DOHH2 (cell line): ENCODE measurements around the gene HP.

Experiments used
- EZH2phosphoT487 ChIP-seq: fragments of 200-600 bp; sonication (generic); IDR thresholded peaks from 2 replicates; pipeline ENCODE4 v1.6.1; 2017; ENCODE audit warnings: borderline replicate concordance, mild to moderate bottlenecking, antibody characterized with exemption, low read length, moderate library complexity, mixed read lengths
- TF ChIP-seq, protein P1 (sequence below): fragments of 200-600 bp; sonication (generic); IDR thresholded peaks from one replicate; pipeline ENCODE4 v1.5.1; 2014; ENCODE audit warnings: antibody characterized with exemption, mild to moderate bottlenecking, low read depth, low read length; ENCODE audit not compliant: poor library complexity, severe bottlenecking

DNA sequence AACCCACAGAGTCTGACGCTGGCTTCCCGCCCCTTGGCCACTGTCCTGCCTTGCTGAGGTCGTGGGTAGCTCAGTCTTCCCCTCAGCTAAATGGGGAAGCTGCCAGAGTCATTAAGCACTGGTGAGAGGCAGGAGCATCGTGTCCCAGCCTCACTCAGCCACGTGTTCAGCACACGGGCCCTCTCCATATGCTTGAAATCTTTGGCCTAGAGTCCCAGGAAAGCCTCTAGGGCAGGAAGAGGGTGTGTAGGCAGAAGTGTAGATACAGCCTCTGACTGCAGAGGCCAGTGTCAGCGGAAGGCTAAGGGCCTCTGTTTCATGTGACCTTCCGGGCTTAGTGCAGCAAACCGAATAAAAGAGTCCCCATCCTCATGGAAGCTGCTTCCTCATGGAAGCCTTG, 41.7 kb upstream of the HP start:
- TF ChIP-seq, protein P1, sequence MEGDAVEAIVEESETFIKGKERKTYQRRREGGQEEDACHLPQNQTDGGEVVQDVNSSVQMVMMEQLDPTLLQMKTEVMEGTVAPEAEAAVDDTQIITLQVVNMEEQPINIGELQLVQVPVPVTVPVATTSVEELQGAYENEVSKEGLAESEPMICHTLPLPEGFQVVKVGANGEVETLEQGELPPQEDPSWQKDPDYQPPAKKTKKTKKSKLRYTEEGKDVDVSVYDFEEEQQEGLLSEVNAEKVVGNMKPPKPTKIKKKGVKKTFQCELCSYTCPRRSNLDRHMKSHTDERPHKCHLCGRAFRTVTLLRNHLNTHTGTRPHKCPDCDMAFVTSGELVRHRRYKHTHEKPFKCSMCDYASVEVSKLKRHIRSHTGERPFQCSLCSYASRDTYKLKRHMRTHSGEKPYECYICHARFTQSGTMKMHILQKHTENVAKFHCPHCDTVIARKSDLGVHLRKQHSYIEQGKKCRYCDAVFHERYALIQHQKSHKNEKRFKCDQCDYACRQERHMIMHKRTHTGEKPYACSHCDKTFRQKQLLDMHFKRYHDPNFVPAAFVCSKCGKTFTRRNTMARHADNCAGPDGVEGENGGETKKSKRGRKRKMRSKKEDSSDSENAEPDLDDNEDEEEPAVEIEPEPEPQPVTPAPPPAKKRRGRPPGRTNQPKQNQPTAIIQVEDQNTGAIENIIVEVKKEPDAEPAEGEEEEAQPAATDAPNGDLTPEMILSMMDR: no peak
- no peak for TF ChIP-seq EZH2phosphoT487
